HepG2 (cell line): ENCODE results near the gene WIPF2. TPM values are rescaled to one million over a fixed set of nuclear protein-coding genes. Genes with fewer than 3 reads are reported as not detected.
A peak's percentile ranks its signal among the peaks of the same experiment; 100 is the strongest.

Experiments used
- BRCA1 ChIP-seq: sonication (generic); formaldehyde crosslinking; IDR thresholded peaks from 2 replicates; pipeline ENCODE4 v1.4.0; 2020; ENCODE audit warnings: missing genetic modification reagents
- E2F2 ChIP-seq: sonication (generic); formaldehyde crosslinking; IDR thresholded peaks from 2 replicates; pipeline ENCODE4 v1.4.0; 2020; ENCODE audit warnings: missing genetic modification reagents, borderline replicate concordance
- FOXM1 ChIP-seq: sonication (generic); formaldehyde crosslinking; IDR thresholded peaks from 2 replicates; pipeline ENCODE4 v1.5.0; 2020; ENCODE audit warnings: missing genetic modification reagents
- HMG20B ChIP-seq: conservative IDR thresholded peaks from 2 replicates; pipeline ENCODE4 v1.6.1; 2016; ENCODE audit warnings: missing genetic modification reagents, missing compliant biosample characterization
- HNF1B ChIP-seq: sonication (generic); formaldehyde crosslinking; IDR thresholded peaks from 2 replicates; pipeline ENCODE4 v1.5.1; 2020; ENCODE audit warnings: mild to moderate bottlenecking, moderate library complexity, missing genetic modification reagents
- HNRNPL ChIP-seq: fragments of 200-400 bp; formaldehyde crosslinking; IDR thresholded peaks from 2 replicates; pipeline ENCODE4 v1.6.1; 2017; ENCODE audit warnings: mild to moderate bottlenecking, low read depth, low read length
- IRX3 ChIP-seq: sonication (generic); formaldehyde crosslinking; IDR thresholded peaks from 2 replicates; pipeline ENCODE4 v1.8.1; 2023; ENCODE audit warnings: mild to moderate bottlenecking, low read depth, missing genetic modification reagents, borderline replicate concordance
- KDM3A ChIP-seq: IDR thresholded peaks from 2 replicates; pipeline ENCODE4 v1.6.1; 2018; ENCODE audit warnings: low read depth, missing compliant biosample characterization
- KLF16 ChIP-seq, 2 experiments: sonication (generic) in 1 of 2; formaldehyde crosslinking in 1 of 2; IDR thresholded peaks; 2 replicates each; pipeline versions ENCODE4 v1.6.1 to v1.8.0; 2016 to 2023; ENCODE audit warnings: missing genetic modification reagents in 2 of 2, missing compliant biosample characterization in 1 of 2
- MAF1 ChIP-seq: sonication (generic); formaldehyde crosslinking; IDR thresholded peaks from 2 replicates; pipeline ENCODE4 v1.5.0; 2020; ENCODE audit warnings: missing genetic modification reagents, borderline replicate concordance
- MTA1 ChIP-seq: sonication (generic); formaldehyde crosslinking; IDR thresholded peaks from 2 replicates; pipeline ENCODE4 v1.4.0; 2020; ENCODE audit warnings: missing genetic modification reagents, mild to moderate bottlenecking, borderline replicate concordance
- MYC ChIP-seq: sonication (generic); formaldehyde crosslinking; IDR thresholded peaks from 2 replicates; pipeline ENCODE4 v1.9.0; 2021; ENCODE audit warnings: missing genetic modification reagents, borderline replicate concordance
- NFATC3 ChIP-seq: sonication (generic); formaldehyde crosslinking; IDR thresholded peaks from 2 replicates; pipeline ENCODE4 v1.5.1; 2020; ENCODE audit warnings: mild to moderate bottlenecking, missing genetic modification reagents
- REPIN1 ChIP-seq: sonication (generic); formaldehyde crosslinking; IDR thresholded peaks from 2 replicates; pipeline ENCODE4 v1.8.0; 2022; ENCODE audit warnings: missing genetic modification reagents, low read depth, mild to moderate bottlenecking, borderline replicate concordance
- SIN3A ChIP-seq: IDR thresholded peaks from 2 replicates; pipeline ENCODE4 v1.6.1; 2011; ENCODE audit warnings: low read depth, mild to moderate bottlenecking, control low read depth, low read length, borderline replicate concordance
- TGIF2 ChIP-seq: IDR thresholded peaks from 2 replicates; pipeline ENCODE4 v1.6.1; 2016; ENCODE audit warnings: control low read depth, missing compliant biosample characterization
- ZBTB33 ChIP-seq: sonication (generic); formaldehyde crosslinking; IDR thresholded peaks from 2 replicates; pipeline ENCODE4 v1.4.0; 2020; ENCODE audit warnings: missing genetic modification reagents
- ZBTB7B ChIP-seq: sonication (generic); formaldehyde crosslinking; IDR thresholded peaks from 2 replicates; pipeline ENCODE4 v1.4.0; 2020; ENCODE audit warnings: missing genetic modification reagents
- ZC3H4 ChIP-seq: sonication (generic); formaldehyde crosslinking; IDR thresholded peaks from 2 replicates; pipeline ENCODE4 v1.4.0; 2020; ENCODE audit warnings: missing genetic modification reagents, borderline replicate concordance
- ZFX ChIP-seq: sonication (generic); formaldehyde crosslinking; IDR thresholded peaks from 2 replicates; pipeline ENCODE4 v1.4.0; 2020; ENCODE audit warnings: mild to moderate bottlenecking, low read depth, missing genetic modification reagents, moderate library complexity
- ZMYM2 ChIP-seq: sonication (generic); formaldehyde crosslinking; IDR thresholded peaks from 2 replicates; pipeline ENCODE4 v1.8.0; 2022; ENCODE audit warnings: mild to moderate bottlenecking, missing genetic modification reagents
- ZNF292 ChIP-seq: sonication (generic); formaldehyde crosslinking; IDR thresholded peaks from 2 replicates; pipeline ENCODE4 v1.8.1; 2022; ENCODE audit warnings: mild to moderate bottlenecking, low read depth, missing genetic modification reagents, borderline replicate concordance
- ZNF382 ChIP-seq: sonication (generic); formaldehyde crosslinking; IDR thresholded peaks from 2 replicates; pipeline ENCODE4 v1.5.0; 2020; ENCODE audit warnings: missing genetic modification reagents, mild to moderate bottlenecking, borderline replicate concordance
- ZNF557 ChIP-seq: sonication (generic); formaldehyde crosslinking; IDR thresholded peaks from 2 replicates; pipeline ENCODE4 v1.4.0; 2020; ENCODE audit warnings: missing genetic modification reagents
- ZNF605 ChIP-seq: sonication (generic); formaldehyde crosslinking; IDR thresholded peaks from 2 replicates; pipeline ENCODE4 v1.8.0; 2022; ENCODE audit warnings: mild to moderate bottlenecking, missing genetic modification reagents
- ZNF891 ChIP-seq: sonication (generic); formaldehyde crosslinking; IDR thresholded peaks from 2 replicates; pipeline ENCODE4 v1.5.0; 2020; ENCODE audit warnings: mild to moderate bottlenecking, missing genetic modification reagents
- polyA plus RNA-seq, 8 experiments: library from polyadenylated mRNA; depleted of rRNA in 3 of 8; stranded (reverse) in 7 of 8; unstranded in 1 of 8; fragments of >200 nt; fragmentation: Illumina TruSeq in 4 of 8; extraction: Trizol in 4 of 8; gene quantifications; 2 replicates each; pipeline versions ENCODE4 v1.2.1 to v1.2.3, GENCODE V29; 2011 to 2016; ENCODE audit warnings: low read depth in 4 of 8, missing spikeins in 1 of 8, mixed read lengths in 1 of 8; ENCODE audit not compliant: insufficient read depth in 1 of 8
- total RNA-seq, 5 experiments: library from RNA; depleted of rRNA; stranded (reverse); fragments of >200 nt; fragmentation: Illumina TruSeq; extraction: Trizol; gene quantifications; 2 replicates each; pipeline ENCODE4 v1.2.3, GENCODE V29; 2016; ENCODE audit warnings: low read depth in 1 of 5

The WIPF2 gene
- total and polyA plus RNA-seq, 2 of the 13 experiments (the other 11 are each of a cell fraction or from before 2014, with no cell fraction given) = 7.2 to 10.8 TPM

DNA sequence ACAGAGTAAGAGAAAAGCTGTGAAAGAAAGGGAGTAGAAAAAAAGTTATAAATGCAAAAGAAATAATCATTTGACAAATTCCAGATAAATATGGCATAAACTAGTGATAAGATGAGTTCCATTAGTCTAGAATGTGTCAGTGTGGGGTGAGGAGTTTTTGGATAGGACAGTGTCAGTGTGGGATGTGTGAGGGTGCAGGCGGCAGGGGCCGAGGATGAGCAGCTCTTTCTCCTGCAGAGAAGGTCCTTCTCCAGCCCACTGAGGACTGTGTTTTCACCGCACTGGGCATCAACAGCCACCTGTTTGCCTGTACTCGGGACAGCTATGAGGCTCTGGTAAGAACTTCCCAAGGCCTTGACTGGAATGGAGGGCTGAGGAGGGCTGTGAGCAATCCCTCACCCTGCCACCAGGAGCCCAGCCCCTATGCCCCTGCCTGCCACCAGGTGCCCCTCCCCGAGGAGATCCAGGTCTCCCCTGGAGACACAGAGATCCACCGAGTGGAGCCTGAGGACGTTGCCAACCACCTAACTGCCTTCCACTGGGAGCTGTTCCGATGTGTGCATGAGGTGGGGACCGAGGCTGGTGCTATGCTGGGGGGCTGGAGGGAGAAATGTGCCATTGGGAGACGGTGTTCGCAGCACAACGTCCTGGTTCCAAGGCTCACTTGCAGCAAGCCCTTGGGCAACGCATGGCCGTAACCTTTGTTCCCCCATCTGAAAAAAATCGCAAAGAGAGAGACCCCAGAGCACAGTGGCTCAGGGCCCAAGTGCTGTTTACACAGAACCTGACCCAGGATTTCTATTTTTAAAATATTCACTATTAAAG lies 28.7 kb upstream of the WIPF2 start (continued):
- TF ChIP-seq MTA1 (CRISPR knock-in tag) (peak; percentile 63), E2F2 (CRISPR knock-in tag) (no peak), MYC (peak; percentile 44; the same call in 1 of the 2 replicates), SIN3A (no peak), ZNF605 (CRISPR knock-in tag) (peak; percentile 44; the same call in 1 of the 2 replicates), ZNF891 (CRISPR knock-in tag) (no peak), ZNF292 (CRISPR knock-in tag) (peak; percentile 25; the same call in 1 of the 2 replicates), ZMYM2 (CRISPR knock-in tag) (0 out of 2 replicates have a peak, but pooled peaks have one; percentile 56), IRX3 (CRISPR knock-in tag) (0 out of 2 replicates have a peak, but pooled peaks have one; percentile 43), ZC3H4 (CRISPR knock-in tag) (no peak), ZFX (peak; percentile 19; the same call in 1 of the 2 replicates), KDM3A (CRISPR knock-in tag) (no peak), ZNF382 (CRISPR knock-in tag) (no peak), ZBTB7B (CRISPR knock-in tag) (no peak), TGIF2 (CRISPR knock-in tag) (peak; percentile 45; the same call in 1 of the 2 replicates), NFATC3 (no peak), ZBTB33 (0 out of 2 replicates have a peak, but pooled peaks have one; percentile 5), FOXM1 (CRISPR knock-in tag) (no peak), HMG20B (CRISPR knock-in tag) (no peak), REPIN1 (CRISPR knock-in tag) (no peak), BRCA1 (CRISPR knock-in tag) (no peak), HNRNPL (peak; percentile 96), KLF16 (CRISPR knock-in tag; IDR thresholded peaks at IDR 0.05) (0 out of 4 replicates have a peak, but pooled peaks of 1 of the 2 experiments have one; percentile 17), HNF1B (peak; percentile 57; the same call in 1 of the 2 replicates), MAF1 (CRISPR knock-in tag) (no peak), ZNF557 (CRISPR knock-in tag) (no peak)
